Vagina (tissue), 2 donors: Measurements from ENCODE around the gene LDB2. TPM values are rescaled to one million over a fixed set of nuclear protein-coding genes. Genes with fewer than 3 reads are reported as not detected.

Source experiments
- DNase-seq, 2 donors: peaks; one replicate each; pipeline ENCODE4 v3.0.0-alpha.2; 2017; ENCODE audit errors: extremely low spot score in 2 of 2
- H3K27ac ChIP-seq: fragments of 200-600 bp; sonication (generic); one replicate; pipeline ENCODE4 v1.5.1; 2019
- H3K27me3 ChIP-seq: fragments of 200-600 bp; sonication (generic); one replicate; pipeline ENCODE4 v1.5.1; 2019
- H3K36me3 ChIP-seq, 2 donors: fragments of 200-600 bp; sonication (generic); one replicate each; pipeline ENCODE4 v1.5.1; 2017 to 2019
- H3K4me1 ChIP-seq: fragments of 200-600 bp; sonication (generic); one replicate; pipeline ENCODE4 v1.5.1; 2019
- H3K4me3 ChIP-seq, 2 donors: fragments of 200-600 bp; sonication (generic); 1 replicate in 1 of 2; 2 replicates in 1 of 2; pipeline ENCODE4 v1.5.1; 2016 to 2019
- H3K9me3 ChIP-seq: fragments of 200-600 bp; sonication (generic); one replicate; pipeline ENCODE4 v1.5.1; 2019
- CTCF ChIP-seq, 3 experiments: fragments of 450-650 bp in 2 of 3; fragments of 200-600 bp in 1 of 3; sonication (generic) in 1 of 3; IDR thresholded peaks; one replicate each; pipeline ENCODE4 v1.5.1; 2017 to 2019; ENCODE audit warnings: antibody characterized with exemption in 3 of 3, mild to moderate bottlenecking in 2 of 3, moderate library complexity in 2 of 3
- POLR2A ChIP-seq, 2 donors: fragments of 450-650 bp; IDR thresholded peaks; one replicate each; pipeline ENCODE4 v1.6.1; 2017; ENCODE audit warnings: antibody characterized with exemption in 2 of 2, mild to moderate bottlenecking in 2 of 2, moderate library complexity in 2 of 2
- POLR2AphosphoS5 ChIP-seq, 2 donors: sonication (generic); formaldehyde crosslinking; IDR thresholded peaks; one replicate each; pipeline ENCODE4 v1.9.0; 2017; ENCODE audit warnings: antibody characterized with exemption in 2 of 2, mild to moderate bottlenecking in 2 of 2, low read depth in 1 of 2; ENCODE audit not compliant: insufficient read depth in 1 of 2
- intact Hi-C: fragments of 100-400 bp; cut with DNase I; formaldehyde crosslinking; loops from one replicate; pipeline ENCODE4 v1.15.1; 2023
- total RNA-seq: library from RNA; depleted of rRNA; stranded (reverse); fragments of >200 nt; gene quantifications from one replicate; pipeline ENCODE4 v1.2.3, GENCODE V29; 2016

The LDB2 gene
- total RNA-seq, 1 donor from 2014 or later: 70.0 TPM

GRCh38 chr4:16581117-16581516 lies 317.3 kb downstream of the LDB2 start:
- Histone ChIP-seq H3K27ac (no peak overlapping the region), H3K27me3 (no peaks in the 10 kb centered on the region), H3K4me3 (no peak overlapping the region), H3K4me1 (no peaks in the 10 kb centered on the region), H3K36me3 (no peaks in the 10 kb centered on the region), H3K9me3 (no peaks in the 10 kb centered on the region)
- no peak for TF ChIP-seq POLR2A (IDR thresholded peaks at IDR 0.05)
- TF ChIP-seq CTCF (IDR thresholded peaks at IDR 0.05): no peak
- no peak for TF ChIP-seq POLR2AphosphoS5 (IDR thresholded peaks at IDR 0.05; ENCODE audit: insufficient read depth in 1 of 2, low read depth in 1 of 2)
- intact Hi-C loops: no loop called here
- no peak for DNase-seq

GRCh38 chr4:16580514-16580913 lies 317.9 kb downstream of the LDB2 start:
- no peak overlapping the region for H3K4me3 ChIP-seq
- H3K27me3 ChIP-seq: no peaks in the 10 kb centered on the region
- no peak for TF ChIP-seq CTCF (IDR thresholded peaks at IDR 0.05)
- H3K9me3 ChIP-seq: no peaks in the 10 kb centered on the region
- no peak for DNase-seq
- H3K36me3 ChIP-seq: no peaks in the 10 kb centered on the region
- no peak overlapping the region for H3K27ac ChIP-seq
- intact Hi-C loops: no loop called here
- no peaks in the 10 kb centered on the region for H3K4me1 ChIP-seq

- Histone ChIP-seq H3K27ac (no peak overlapping the region), H3K27me3 (no peaks in the 10 kb centered on the region), H3K36me3 (no peaks in the 10 kb centered on the region), H3K9me3 (no peaks in the 10 kb centered on the region), H3K4me3 (no peak overlapping the region), H3K4me1 (no peaks in the 10 kb centered on the region)
- no peak for TF ChIP-seq POLR2AphosphoS5 (IDR thresholded peaks at IDR 0.05; ENCODE audit: insufficient read depth in 1 of 2, low read depth in 1 of 2)
- no peak for TF ChIP-seq POLR2A (IDR thresholded peaks at IDR 0.05)
- TF ChIP-seq CTCF (IDR thresholded peaks at IDR 0.05): no peak
- intact Hi-C loops: no loop called here
- DNase-seq: no peak
These were observed 318.6 kb downstream of the LDB2 start for GRCh38 chr4:16579866-16580265.

- Histone ChIP-seq H3K27me3 (no peaks in the 10 kb centered on the region), H3K36me3 (no peaks in the 10 kb centered on the region), H3K4me1 (peaks cover 20% of the 10 kb centered on the region), H3K27ac (no peak overlapping the region), H3K9me3 (no peaks in the 10 kb centered on the region), H3K4me3 (no peak overlapping the region)
- intact Hi-C loops: no loop called here
- TF ChIP-seq CTCF (IDR thresholded peaks at IDR 0.05): no peak
- TF ChIP-seq POLR2A (IDR thresholded peaks at IDR 0.05): no peak
- no peak for TF ChIP-seq POLR2AphosphoS5 (IDR thresholded peaks at IDR 0.05; ENCODE audit: insufficient read depth in 1 of 2, low read depth in 1 of 2)
- no peak for DNase-seq
These were observed 321.3 kb downstream of the LDB2 start for GRCh38 chr4:16577177-16577576.

DNA sequence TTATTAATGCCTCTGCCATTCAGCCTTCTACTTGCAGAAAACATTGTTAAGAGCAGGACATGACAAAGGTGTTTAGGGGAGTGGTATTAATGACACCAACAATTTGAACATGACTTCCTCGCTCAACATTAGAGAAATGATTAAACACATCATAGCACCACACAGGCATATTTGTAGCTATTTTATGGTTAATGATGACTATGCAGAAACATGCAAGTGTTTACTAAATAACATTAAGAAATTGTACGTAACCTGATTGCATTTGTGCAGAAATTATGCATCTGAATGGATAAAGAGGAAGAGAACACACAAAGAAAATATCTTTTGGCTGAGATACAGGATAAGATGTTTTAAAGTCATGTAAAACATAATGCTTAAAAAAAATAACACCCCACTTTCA lies 323.5 kb downstream of the LDB2 start:
- Histone ChIP-seq H3K4me1 (peaks cover 20% of the 10 kb centered on the region), H3K36me3 (no peaks in the 10 kb centered on the region), H3K4me3 (no peak overlapping the region), H3K27ac (no peak overlapping the region), H3K27me3 (no peaks in the 10 kb centered on the region), H3K9me3 (no peaks in the 10 kb centered on the region)
- no peak for DNase-seq
- intact Hi-C loops: no loop called here
- no peak for TF ChIP-seq POLR2AphosphoS5 (IDR thresholded peaks at IDR 0.05; ENCODE audit: insufficient read depth in 1 of 2, low read depth in 1 of 2)
- no peak for TF ChIP-seq POLR2A (IDR thresholded peaks at IDR 0.05)
- no peak for TF ChIP-seq CTCF (IDR thresholded peaks at IDR 0.05)
